Measurements from ENCODE around the gene IKZF3. TPM values are rescaled to one million over a fixed set of nuclear protein-coding genes. Genes with fewer than 3 reads are reported as not detected.
"Not testable (repeated sequence)": the region's sequence is repeated elsewhere in the genome, so short reads cannot be mapped to it uniquely, and the experiment has no call there.

IKZF3 gene
- total RNA-seq (100 to 1,000 TPM; 116 to 118 TPM), polyA plus RNA-seq (10 to 100 TPM in 1 of 2 donors, 1 to 10 TPM in 1; 3.2 to 87.4 TPM)

- Mint-ChIP-seq H3K27ac (peak within 1 kb of the TSS; percentile 94 to 99 (median 96)), H3K4me1 (peaks cover 52 to 93% (median 67%) of the 10 kb centered on the region in 4 donors), H3K27me3 (no peaks in the 10 kb centered on the region), H3K4me3 (peak within 1 kb of the TSS; percentile 91 to 97 (median 94)), H3K9me3 (no peaks in the 10 kb centered on the region), H3K36me3 (peaks cover 0 to 11% of the 10 kb centered on the region in 2 donors)
- ChIA-PET CTCF (ENCODE audit: partially characterized antibody) (interaction anchor here (0.7 to 6.9 kb wide), 13 partner anchors 31 to 242 kb away, joined by 3 to 44 read pairs (median 5); no protein-coding TSS in a partner anchor), POLR2A (ENCODE audit: partially characterized antibody) (interaction anchor here (0.8 to 7.8 kb wide), 22 partner anchors 12 to 243 kb away, joined by 3 to 99 read pairs (median 6); partner anchors contain the start of genes MIEN1 and PNMT)
- DNase-seq = peak; percentile 82 to 90 (median 83)
- no peaks in the 10 kb centered on the region for H3K9me3 ChIP-seq (ENCODE audit: control insufficient read depth in 1 of 2, low read length in 2 of 2)
- peaks cover 68% of the 10 kb centered on the region for H3K4me1 ChIP-seq (ENCODE audit: insufficient read depth, low read length)
- no peaks in the 10 kb centered on the region for H3K36me3 ChIP-seq (ENCODE audit: insufficient read depth, low read length)
- H3K27me3 ChIP-seq (ENCODE audit: insufficient read depth, low read length) = no peaks in the 10 kb centered on the region
- intact Hi-C loops (cut with micrococcal nuclease) = loop anchor here (1.0 to 5.0 kb wide), 5 partner anchors 45 to 227 kb away; partner anchors contain the start of genes MIEN1 and STARD3
- H3K27ac ChIP-seq (ENCODE audit: low read depth, low read length) = peak within 1 kb of the TSS; percentile 93
- peak within 1 kb of the TSS; percentile 55 to 80 for H3K4me3 ChIP-seq (ENCODE audit: low read length in 2 of 2)
Observed at GRCh38 chr17:39863918-39864746, at the start of gene IKZF3. TSS of gene IKZF3 (minus strand) at chr17:39864312. CDS start at chr17:39864126, 186 bp downstream.

- Histone ChIP-seq H3K27ac (ENCODE audit: low read depth, low read length) (no peak overlapping the region), H3K4me1 (ENCODE audit: insufficient read depth, low read length) (peaks cover 10% of the 10 kb centered on the region), H3K9me3 (ENCODE audit: control insufficient read depth in 1 of 2, low read length in 2 of 2) (no peaks in the 10 kb centered on the region), H3K4me3 (ENCODE audit: low read length in 2 of 2) (no peak overlapping the region), H3K36me3 (ENCODE audit: insufficient read depth, low read length) (peaks cover 8% of the 10 kb centered on the region), H3K27me3 (ENCODE audit: insufficient read depth, low read length) (no peaks in the 10 kb centered on the region)
- Mint-ChIP-seq H3K36me3 (peaks cover 38 to 49% of the 10 kb centered on the region in 2 donors), H3K27ac (no peak overlapping the region), H3K9me3 (no peaks in the 10 kb centered on the region), H3K4me1 (peaks cover 4 to 13% (median 9%) of the 10 kb centered on the region in 4 donors), H3K27me3 (no peaks in the 10 kb centered on the region), H3K4me3 (no peak overlapping the region)
- ChIA-PET POLR2A (ENCODE audit: partially characterized antibody) (interaction anchor here (0.6 kb wide), 1 partner anchor 45 kb away, joined by 3 read pairs; the partner anchor contains the start of gene IKZF3), CTCF (ENCODE audit: partially characterized antibody) (interaction anchor here (0.7 to 1.2 kb wide), 2 partner anchors 9 to 179 kb away, joined by 3 to 4 read pairs; partner anchors contain the start of gene MIEN1)
- intact Hi-C loops (cut with micrococcal nuclease) = no loop called here
- no peak for DNase-seq
Observed at GRCh38 chr17:39908789-39909352, 44.8 kb upstream of the IKZF3 start.

DNA sequence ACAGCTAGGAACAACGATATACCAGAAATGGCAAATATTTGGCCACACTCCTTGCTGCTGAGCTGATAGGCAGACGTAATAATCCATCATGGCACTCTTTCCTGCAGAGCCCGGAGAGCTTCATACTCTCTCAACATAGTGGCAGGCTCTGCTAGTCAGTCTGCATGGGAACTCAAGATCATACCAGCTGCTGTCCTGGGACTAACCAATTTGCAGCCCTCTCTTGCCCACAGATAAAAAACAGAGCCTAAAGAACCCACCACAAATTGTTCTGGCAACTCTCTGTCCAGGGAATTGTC, 40.8 kb upstream of the IKZF3 start:
- no peak for DNase-seq
- no peak overlapping the region for H3K4me3 Mint-ChIP-seq
- ChIA-PET CTCF (ENCODE audit: partially characterized antibody) (interaction anchor here (0.9 kb wide), 1 partner anchor 282 kb away, joined by 3 read pairs; no protein-coding TSS in a partner anchor), POLR2A (ENCODE audit: partially characterized antibody) (no interaction called here)
- H3K36me3 Mint-ChIP-seq = peaks cover 21 to 35% of the 10 kb centered on the region in 2 donors
- no peaks in the 10 kb centered on the region for H3K9me3 ChIP-seq (ENCODE audit: control insufficient read depth in 1 of 2, low read length in 2 of 2)
- no peak overlapping the region for H3K4me3 ChIP-seq (ENCODE audit: low read length in 2 of 2)
- no peaks in the 10 kb centered on the region for H3K27me3 Mint-ChIP-seq
- peaks cover 8% of the 10 kb centered on the region for H3K36me3 ChIP-seq (ENCODE audit: insufficient read depth, low read length)
- no peaks in the 10 kb centered on the region for H3K9me3 Mint-ChIP-seq
- intact Hi-C loops (cut with micrococcal nuclease) = no loop called here
- H3K27me3 ChIP-seq (ENCODE audit: insufficient read depth, low read length) = no peaks in the 10 kb centered on the region
- H3K27ac ChIP-seq (ENCODE audit: low read depth, low read length) = no peak overlapping the region
- peak overlapping the region in 2 of 7 donors; percentile 29 to 57 for H3K27ac Mint-ChIP-seq
- H3K4me1 ChIP-seq (ENCODE audit: insufficient read depth, low read length) = peaks cover 23% of the 10 kb centered on the region
- H3K4me1 Mint-ChIP-seq = peaks cover 10 to 24% (median 17%) of the 10 kb centered on the region in 4 donors

DNA sequence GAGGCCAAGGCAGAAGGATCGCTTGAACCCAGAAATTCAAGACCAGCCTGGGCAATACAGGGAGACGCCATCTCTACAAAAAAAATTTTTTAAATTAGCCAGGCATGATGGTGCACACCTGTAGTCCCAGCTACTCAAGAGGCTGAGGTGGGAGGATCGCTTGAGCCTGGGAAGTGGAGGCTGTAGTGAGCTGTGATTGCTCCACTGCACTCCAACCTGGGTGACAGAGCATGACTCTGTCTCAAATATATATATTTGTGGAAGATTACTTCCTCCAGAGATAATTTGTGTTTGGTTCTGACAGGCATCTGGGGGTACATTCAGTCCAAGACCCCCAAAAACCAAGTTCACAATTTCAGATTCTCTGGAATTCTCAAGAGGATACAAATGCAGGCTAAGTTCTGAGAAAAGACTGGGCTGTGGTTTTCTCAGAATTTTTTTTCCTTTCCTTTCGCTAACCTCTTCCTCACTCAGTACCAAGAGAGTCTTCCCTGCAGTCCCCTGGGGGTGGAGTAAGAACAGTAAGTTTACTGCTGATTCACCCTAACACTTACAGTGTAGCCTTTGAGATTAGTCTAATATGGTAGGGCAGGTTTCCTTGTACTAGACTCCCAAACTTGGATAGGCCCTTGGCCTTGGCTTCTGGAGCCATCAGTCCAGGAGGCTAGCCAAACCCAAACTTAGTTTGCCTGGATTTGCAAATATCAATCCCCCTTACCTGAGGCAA, 39.2 kb upstream of the IKZF3 start:
- H3K36me3 Mint-ChIP-seq = peaks cover 14 to 25% of the 10 kb centered on the region in 2 donors
- ChIA-PET POLR2A (ENCODE audit: partially characterized antibody) (no interaction called here), CTCF (ENCODE audit: partially characterized antibody) (no interaction called here)
- H3K4me3 Mint-ChIP-seq = peak overlapping the region in 4 of 8 donors; percentile 43 to 71 (median 60)
- intact Hi-C loops (cut with micrococcal nuclease) = no loop called here
- Histone ChIP-seq H3K9me3 (ENCODE audit: control insufficient read depth in 1 of 2, low read length in 2 of 2) (no peaks in the 10 kb centered on the region), H3K36me3 (ENCODE audit: insufficient read depth, low read length) (no peaks in the 10 kb centered on the region), H3K4me3 (ENCODE audit: low read length in 2 of 2) (no peak overlapping the region), H3K4me1 (ENCODE audit: insufficient read depth, low read length) (peaks cover 23% of the 10 kb centered on the region), H3K27ac (ENCODE audit: low read depth, low read length) (no peak overlapping the region), H3K27me3 (ENCODE audit: insufficient read depth, low read length) (no peaks in the 10 kb centered on the region)
- H3K27ac Mint-ChIP-seq = peak overlapping the region in 6 of 7 donors; percentile 24 to 81 (median 50)
- H3K4me1 Mint-ChIP-seq = peaks cover 10 to 24% (median 17%) of the 10 kb centered on the region in 4 donors
- no peak for DNase-seq
- H3K9me3 Mint-ChIP-seq = no peaks in the 10 kb centered on the region
- no peaks in the 10 kb centered on the region for H3K27me3 Mint-ChIP-seq

DNA sequence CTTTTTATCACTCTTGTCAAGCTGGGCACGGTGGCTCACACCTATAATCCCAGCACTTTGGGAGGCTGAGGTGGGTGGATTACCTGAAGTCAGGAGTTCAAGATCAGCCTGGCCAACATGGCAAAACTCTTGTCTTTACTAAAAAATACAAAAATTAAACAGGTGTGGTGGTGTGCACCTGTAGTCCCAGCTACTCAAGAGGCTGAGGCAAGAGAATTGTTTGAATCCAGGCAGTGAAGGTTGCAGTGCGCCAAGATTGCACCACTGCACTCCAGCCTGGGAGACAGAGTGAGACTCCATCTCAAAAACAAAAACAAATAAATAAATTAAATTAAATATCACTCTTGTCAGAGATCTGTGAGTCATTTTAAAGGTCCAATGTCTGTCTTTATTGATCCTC, 37.9 kb upstream of the IKZF3 start:
- peaks cover 10 to 19% of the 10 kb centered on the region in 2 donors for H3K36me3 Mint-ChIP-seq
- H3K4me3 ChIP-seq (ENCODE audit: low read length in 2 of 2); H3K9me3 Mint-ChIP-seq; H3K27me3 ChIP-seq (ENCODE audit: insufficient read depth, low read length); intact Hi-C loops (cut with micrococcal nuclease); H3K27me3 Mint-ChIP-seq; POLR2A ChIA-PET (ENCODE audit: partially characterized antibody); H3K9me3 ChIP-seq (ENCODE audit: control insufficient read depth in 1 of 2, low read length in 2 of 2); DNase-seq; H3K4me3 Mint-ChIP-seq; CTCF ChIA-PET (ENCODE audit: partially characterized antibody); H3K27ac ChIP-seq (ENCODE audit: low read depth, low read length); H3K36me3 ChIP-seq (ENCODE audit: insufficient read depth, low read length): not testable (repeated sequence)
- peaks cover 23% of the 10 kb centered on the region for H3K4me1 ChIP-seq (ENCODE audit: insufficient read depth, low read length)
- peaks cover 10 to 24% (median 18%) of the 10 kb centered on the region in 4 donors for H3K4me1 Mint-ChIP-seq
- H3K27ac Mint-ChIP-seq = peak overlapping the region in 2 of 7 donors; percentile 41 to 65

- H3K4me3 ChIP-seq (ENCODE audit: low read length in 2 of 2) = no peak overlapping the region
- peaks cover 16% of the 10 kb centered on the region for H3K4me1 ChIP-seq (ENCODE audit: insufficient read depth, low read length)
- H3K4me1 Mint-ChIP-seq = peaks cover 7 to 20% (median 14%) of the 10 kb centered on the region in 4 donors
- POLR2A ChIA-PET (ENCODE audit: partially characterized antibody) = no interaction called here
- no peak overlapping the region for H3K4me3 Mint-ChIP-seq
- intact Hi-C loops (cut with micrococcal nuclease) = no loop called here
- no peaks in the 10 kb centered on the region for H3K36me3 ChIP-seq (ENCODE audit: insufficient read depth, low read length)
- H3K27me3 Mint-ChIP-seq = no peaks in the 10 kb centered on the region
- no peaks in the 10 kb centered on the region for H3K9me3 ChIP-seq (ENCODE audit: control insufficient read depth in 1 of 2, low read length in 2 of 2)
- H3K9me3 Mint-ChIP-seq = no peaks in the 10 kb centered on the region
- no peak overlapping the region for H3K27ac ChIP-seq (ENCODE audit: low read depth, low read length)
- H3K36me3 Mint-ChIP-seq = peaks cover 4% of the 10 kb centered on the region in 2 donors
- DNase-seq = no peak
- H3K27me3 ChIP-seq (ENCODE audit: insufficient read depth, low read length) = no peaks in the 10 kb centered on the region
- CTCF ChIA-PET (ENCODE audit: partially characterized antibody) = interaction anchor here (0.6 to 1.7 kb wide), 3 partner anchors 8 to 146 kb away, joined by 3 to 4 read pairs (median 3); no protein-coding TSS in a partner anchor
- H3K27ac Mint-ChIP-seq = peak overlapping the region in 3 of 7 donors; percentile 34 to 53 (median 41)
Observed at GRCh38 chr17:39899215-39899614, 35.1 kb upstream of the IKZF3 start.

Data from CD4-positive, alpha-beta memory T cell (primary cell).